Panc1 (cell line): ENCODE results near the gene TCP11L2.

Experiments
- POLR2AphosphoS5 ChIP-seq: IDR thresholded peaks from 2 replicates; pipeline ENCODE4 v1.6.1; 2012; ENCODE audit warnings: mild to moderate bottlenecking, low read depth, low read length, moderate library complexity
- TF ChIP-seq, protein P1 (sequence below): fragments of 450-650 bp; IDR thresholded peaks from 2 replicates; pipeline ENCODE4 v1.5.1; 2017; ENCODE audit warnings: mild to moderate bottlenecking

DNA sequence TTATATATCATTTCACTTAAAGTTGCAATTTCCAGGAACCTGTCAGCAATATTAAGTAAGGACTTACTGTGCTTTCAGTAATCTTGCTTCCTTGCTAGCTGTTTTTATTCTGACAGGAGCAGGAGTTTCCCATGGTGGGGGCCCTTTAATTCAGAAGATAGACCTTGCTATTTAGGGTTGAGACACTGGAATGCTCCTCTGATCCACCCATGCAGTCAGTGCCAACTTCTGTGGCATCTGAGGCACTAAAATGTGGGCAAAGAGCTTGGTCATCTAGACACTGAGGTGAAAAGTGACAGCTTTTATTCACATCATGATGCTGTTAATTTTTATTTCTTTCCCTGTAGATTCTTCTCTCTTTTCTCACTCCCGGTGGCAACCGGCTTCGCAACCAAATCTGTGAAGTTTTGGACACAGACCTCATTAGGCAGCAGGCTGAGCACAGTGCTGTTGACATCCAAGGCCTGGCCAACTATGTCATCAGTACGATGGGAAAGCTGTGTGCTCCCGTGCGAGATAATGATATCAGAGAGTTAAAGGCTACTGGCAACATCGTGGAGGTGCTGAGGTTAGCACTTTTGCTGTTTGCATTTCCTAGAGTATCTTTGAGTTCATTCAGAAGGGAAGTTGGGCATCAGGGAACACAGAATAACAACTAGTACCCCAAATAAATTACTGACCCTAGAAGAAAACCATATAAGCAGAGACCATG, 18.8 kb downstream of the TCP11L2 start:
- TF ChIP-seq, protein P1, sequence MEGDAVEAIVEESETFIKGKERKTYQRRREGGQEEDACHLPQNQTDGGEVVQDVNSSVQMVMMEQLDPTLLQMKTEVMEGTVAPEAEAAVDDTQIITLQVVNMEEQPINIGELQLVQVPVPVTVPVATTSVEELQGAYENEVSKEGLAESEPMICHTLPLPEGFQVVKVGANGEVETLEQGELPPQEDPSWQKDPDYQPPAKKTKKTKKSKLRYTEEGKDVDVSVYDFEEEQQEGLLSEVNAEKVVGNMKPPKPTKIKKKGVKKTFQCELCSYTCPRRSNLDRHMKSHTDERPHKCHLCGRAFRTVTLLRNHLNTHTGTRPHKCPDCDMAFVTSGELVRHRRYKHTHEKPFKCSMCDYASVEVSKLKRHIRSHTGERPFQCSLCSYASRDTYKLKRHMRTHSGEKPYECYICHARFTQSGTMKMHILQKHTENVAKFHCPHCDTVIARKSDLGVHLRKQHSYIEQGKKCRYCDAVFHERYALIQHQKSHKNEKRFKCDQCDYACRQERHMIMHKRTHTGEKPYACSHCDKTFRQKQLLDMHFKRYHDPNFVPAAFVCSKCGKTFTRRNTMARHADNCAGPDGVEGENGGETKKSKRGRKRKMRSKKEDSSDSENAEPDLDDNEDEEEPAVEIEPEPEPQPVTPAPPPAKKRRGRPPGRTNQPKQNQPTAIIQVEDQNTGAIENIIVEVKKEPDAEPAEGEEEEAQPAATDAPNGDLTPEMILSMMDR, result no peak
- no peak for TF ChIP-seq POLR2AphosphoS5
